DND-41 (cell line): ENCODE measurements around the gene NRXN2.

Source experiments
- ATAC-seq: fragments of 200-7000 bp; cut with Tn5 transposase; 3 replicates; pipeline ENCODE4 v1.9.1; 2021; ENCODE audit warnings: low read depth; ENCODE audit not compliant: insufficient read depth
- DNase-seq: peaks from one replicate; pipeline ENCODE4 v3.0.0-alpha.2; 2020
- H2AFZ ChIP-seq: 2 replicates; pipeline ENCODE4 v1.6.0; 2012; ENCODE audit warnings: low read depth, low read length
- H3K27ac ChIP-seq: 2 replicates; pipeline ENCODE4 v1.5.1; 2012; ENCODE audit warnings: low read length, inconsistent platforms
- H3K27me3 ChIP-seq: fragments of 200-600 bp; sonication (generic); 2 replicates; pipeline ENCODE4 v1.6.0; 2012; ENCODE audit warnings: low read length, mild to moderate bottlenecking, inconsistent platforms; ENCODE audit not compliant: insufficient read depth, poor library complexity
- H3K36me3 ChIP-seq: 2 replicates; pipeline ENCODE4 v1.5.1; 2012; ENCODE audit warnings: low read length, inconsistent platforms; ENCODE audit not compliant: insufficient read depth
- H3K4me1 ChIP-seq: 2 replicates; pipeline ENCODE4 v1.5.1; 2012; ENCODE audit warnings: mild to moderate bottlenecking, low read length; ENCODE audit not compliant: insufficient read depth
- H3K4me2 ChIP-seq: 2 replicates; pipeline ENCODE4 v1.6.0; 2012; ENCODE audit warnings: mild to moderate bottlenecking, moderate library complexity, low read length, inconsistent platforms; ENCODE audit not compliant: insufficient read depth
- H3K4me3 ChIP-seq, 2 experiments: fragments of 200-600 bp in 1 of 2; shearing (Covaris generic) in 1 of 2; 2 replicates each; pipeline ENCODE4 v1.5.1; 2012 to 2016; ENCODE audit warnings: inconsistent platforms in 2 of 2, low read length in 2 of 2, mild to moderate bottlenecking in 2 of 2, low read depth in 1 of 2, moderate library complexity in 1 of 2
- H3K79me2 ChIP-seq: 2 replicates; pipeline ENCODE4 v1.6.0; 2012; ENCODE audit warnings: low read length, inconsistent platforms; ENCODE audit not compliant: insufficient read depth
- H3K9ac ChIP-seq: 2 replicates; pipeline ENCODE4 v1.6.0; 2012; ENCODE audit warnings: low read depth, mild to moderate bottlenecking, inconsistent platforms, low read length, moderate library complexity
- H3K9me3 ChIP-seq: 2 replicates; pipeline ENCODE4 v1.5.1; 2012; ENCODE audit warnings: low read length, moderate library complexity, mild to moderate bottlenecking, inconsistent platforms; ENCODE audit not compliant: insufficient read depth, severe bottlenecking
- H4K20me1 ChIP-seq: 2 replicates; pipeline ENCODE4 v1.6.0; 2012; ENCODE audit warnings: low read length; ENCODE audit not compliant: insufficient read depth
- CTCF ChIP-seq: IDR thresholded peaks from 2 replicates; pipeline ENCODE4 v1.5.1; 2012; ENCODE audit warnings: borderline replicate concordance, low read length, moderate library complexity, mild to moderate bottlenecking; ENCODE audit not compliant: poor library complexity, severe bottlenecking; ENCODE audit errors: extremely low read depth
- EZH2 ChIP-seq: IDR thresholded peaks from 3 replicates; pipeline ENCODE4 v1.6.1; 2012; ENCODE audit warnings: borderline replicate concordance, low read depth, mild to moderate bottlenecking, moderate library complexity, low read length, inconsistent platforms; ENCODE audit not compliant: severe bottlenecking

The NRXN2 gene

GRCh38 chr11:64765291-64765850 lies 42.4 kb upstream of the NRXN2 start:
- Histone ChIP-seq H3K9ac (no peak overlapping the region), H3K79me2 (peaks cover 58% of the 10 kb centered on the region), H4K20me1 (peaks cover 87% of the 10 kb centered on the region), H3K36me3 (peaks cover 82% of the 10 kb centered on the region), H2AFZ (no peak overlapping the region), H3K27ac (no peak overlapping the region), H3K27me3 (no peaks in the 10 kb centered on the region), H3K9me3 (no peaks in the 10 kb centered on the region), H3K4me2 (no peak overlapping the region), H3K4me1 (peaks cover 48% of the 10 kb centered on the region), H3K4me3 (no peak overlapping the region)
- no peak for ATAC-seq
- TF ChIP-seq EZH2: no peak
- no peak for TF ChIP-seq CTCF
- no peak for DNase-seq

GRCh38 chr11:64764753-64765152 lies 41.8 kb upstream of the NRXN2 start:
- Histone ChIP-seq H2AFZ (no peak overlapping the region), H3K79me2 (peaks cover 51% of the 10 kb centered on the region), H3K4me2 (no peak overlapping the region), H3K4me1 (peaks cover 45% of the 10 kb centered on the region), H4K20me1 (peaks cover 85% of the 10 kb centered on the region), H3K36me3 (peaks cover 76% of the 10 kb centered on the region), H3K27ac (peak overlapping the region; percentile 1; the same call in 1 of the 2 replicates), H3K4me3 (no peak overlapping the region), H3K9ac (no peak overlapping the region), H3K9me3 (no peaks in the 10 kb centered on the region), H3K27me3 (no peaks in the 10 kb centered on the region)
- ATAC-seq (no peak), DNase-seq (no peak)
- TF ChIP-seq EZH2 (no peak), CTCF (no peak)

- TF ChIP-seq EZH2: no peak
- TF ChIP-seq CTCF: no peak
- ATAC-seq: peak; percentile 44
- Histone ChIP-seq H2AFZ (no peak overlapping the region), H3K27ac (peak overlapping the region; percentile 1), H3K4me1 (peaks cover 45% of the 10 kb centered on the region), H3K27me3 (no peaks in the 10 kb centered on the region), H4K20me1 (peaks cover 79% of the 10 kb centered on the region), H3K36me3 (peaks cover 70% of the 10 kb centered on the region), H3K9me3 (no peaks in the 10 kb centered on the region), H3K4me3 (no peak overlapping the region), H3K79me2 (peaks cover 45% of the 10 kb centered on the region), H3K9ac (0 out of 2 replicates have a peak overlapping the region, but pooled peaks have one; percentile 3), H3K4me2 (no peak overlapping the region)
- peak; percentile 73 for DNase-seq
These were observed 41.1 kb upstream of the NRXN2 start for GRCh38 chr11:64764040-64764611.
